NT2/D1 (cell line): ENCODE data around the gene CDR2L.
A peak's percentile ranks its signal among the peaks of the same experiment; 100 is the strongest.

ENCODE experiments used
- DNase-seq: peaks from one replicate; pipeline ENCODE4 v3.0.0-alpha.2; 2011; ENCODE audit warnings: low read depth, low spot score
- H3K27me3 ChIP-seq: 2 replicates; pipeline ENCODE4 v1.6.0; 2011; ENCODE audit warnings: mild to moderate bottlenecking; ENCODE audit not compliant: insufficient read length, insufficient read depth
- H3K36me3 ChIP-seq: 2 replicates; pipeline ENCODE4 v1.6.1; 2011; ENCODE audit warnings: mild to moderate bottlenecking, low read length, mixed read lengths; ENCODE audit not compliant: insufficient read depth, insufficient read length
- H3K4me1 ChIP-seq: 2 replicates; pipeline ENCODE4 v1.5.1; 2011; ENCODE audit not compliant: insufficient read depth, insufficient read length
- H3K4me3 ChIP-seq: 2 replicates; pipeline ENCODE4 v1.5.1; 2011; ENCODE audit warnings: low read depth; ENCODE audit not compliant: insufficient read length
- H3K9ac ChIP-seq: 2 replicates; pipeline ENCODE4 v1.6.0; 2011; ENCODE audit warnings: low read depth; ENCODE audit not compliant: insufficient read length
- H3K9me3 ChIP-seq: 2 replicates; pipeline ENCODE4 v1.5.1; 2011; ENCODE audit warnings: mild to moderate bottlenecking, low read length; ENCODE audit not compliant: insufficient read depth
- SUZ12 ChIP-seq: IDR thresholded peaks from 2 replicates; pipeline ENCODE4 v1.6.1; 2011; ENCODE audit not compliant: insufficient read length, insufficient read depth; ENCODE audit errors: extremely low read depth
- YY1 ChIP-seq: IDR thresholded peaks from 2 replicates; pipeline ENCODE4 v1.6.1; 2011; ENCODE audit not compliant: insufficient read length, insufficient read depth
- ZNF274 ChIP-seq: IDR thresholded peaks from 2 replicates; pipeline ENCODE4 v1.6.1; 2011; ENCODE audit warnings: mild to moderate bottlenecking, low read depth, low read length

The CDR2L gene

GRCh38 chr17:74986206-74986576, 1.2 kb upstream of the CDR2L start:
- Histone ChIP-seq H3K36me3 (peaks cover 23% of the 10 kb centered on the region), H3K9ac (no peak overlapping the region), H3K27me3 (peaks cover 3% of the 10 kb centered on the region), H3K4me3 (no peak overlapping the region), H3K9me3 (no peaks in the 10 kb centered on the region), H3K4me1 (peaks cover 16% of the 10 kb centered on the region)
- TF ChIP-seq YY1, result no peak
- TF ChIP-seq SUZ12, result no peak
- no peak for TF ChIP-seq ZNF274
- DNase-seq, result no peak

GRCh38 chr17:74987909-74988711, 678 bp downstream of the CDR2L start:
- Histone ChIP-seq H3K9ac (peak overlapping the region; percentile 85), H3K4me1 (peaks cover 18% of the 10 kb centered on the region), H3K27me3 (no peaks in the 10 kb centered on the region), H3K4me3 (peak overlapping the region; percentile 81), H3K36me3 (peaks cover 36% of the 10 kb centered on the region), H3K9me3 (no peaks in the 10 kb centered on the region)
- no peak for DNase-seq
- TF ChIP-seq SUZ12 (no peak), ZNF274 (no peak), YY1 (no peak)

- Histone ChIP-seq H3K36me3 (peaks cover 43% of the 10 kb centered on the region), H3K9ac (peak overlapping the region; percentile 38), H3K27me3 (no peaks in the 10 kb centered on the region), H3K4me1 (peaks cover 18% of the 10 kb centered on the region), H3K9me3 (no peaks in the 10 kb centered on the region), H3K4me3 (no peak overlapping the region)
- DNase-seq, result no peak
- no peak for TF ChIP-seq SUZ12
- TF ChIP-seq YY1, result no peak
- no peak for TF ChIP-seq ZNF274
Measured at GRCh38 chr17:74990581-74991105, 3.2 kb downstream of the CDR2L start.

- H3K27me3 ChIP-seq, result no peaks in the 10 kb centered on the region
- H3K4me1 ChIP-seq, result peaks cover 16% of the 10 kb centered on the region
- DNase-seq, result no peak
- TF ChIP-seq ZNF274 (no peak), YY1 (no peak), SUZ12 (no peak)
- no peak overlapping the region for H3K9ac ChIP-seq
- H3K36me3 ChIP-seq, result peaks cover 48% of the 10 kb centered on the region
- no peak overlapping the region for H3K4me3 ChIP-seq
- no peaks in the 10 kb centered on the region for H3K9me3 ChIP-seq
Measured at GRCh38 chr17:74992223-74992622, 4.8 kb downstream of the CDR2L start.

GRCh38 chr17:74994440-74994839, 7.0 kb downstream of the CDR2L start:
- peaks cover 9% of the 10 kb centered on the region for H3K4me1 ChIP-seq
- no peak for DNase-seq
- no peak for TF ChIP-seq ZNF274
- TF ChIP-seq YY1, result no peak
- no peak for TF ChIP-seq SUZ12
- H3K9ac ChIP-seq, result no peak overlapping the region
- peaks cover 47% of the 10 kb centered on the region for H3K36me3 ChIP-seq
- no peak overlapping the region for H3K4me3 ChIP-seq
- H3K9me3 ChIP-seq, result no peaks in the 10 kb centered on the region
- no peaks in the 10 kb centered on the region for H3K27me3 ChIP-seq

- peaks cover 42% of the 10 kb centered on the region for H3K36me3 ChIP-seq
- peaks cover 9% of the 10 kb centered on the region for H3K4me1 ChIP-seq
- TF ChIP-seq ZNF274 (no peak), YY1 (no peak), SUZ12 (no peak)
- H3K9ac ChIP-seq, result no peak overlapping the region
- no peaks in the 10 kb centered on the region for H3K9me3 ChIP-seq
- H3K4me3 ChIP-seq, result no peak overlapping the region
- DNase-seq, result no peak
- H3K27me3 ChIP-seq, result no peaks in the 10 kb centered on the region
Measured at GRCh38 chr17:74995847-74996246, 8.4 kb downstream of the CDR2L start.

- no peaks in the 10 kb centered on the region for H3K9me3 ChIP-seq
- no peaks in the 10 kb centered on the region for H3K27me3 ChIP-seq
- no peak overlapping the region for H3K9ac ChIP-seq
- H3K36me3 ChIP-seq, result peaks cover 54% of the 10 kb centered on the region
- no peaks in the 10 kb centered on the region for H3K4me1 ChIP-seq
- no peak for DNase-seq
- TF ChIP-seq ZNF274 (no peak), YY1 (no peak), SUZ12 (no peak)
- no peak overlapping the region for H3K4me3 ChIP-seq
Measured at GRCh38 chr17:74998783-74999182, 11.4 kb downstream of the CDR2L start.
